MM.1S (cell line): ENCODE data around the gene MAML1.

Experiments
- DNase-seq: peaks from one replicate; pipeline ENCODE4 v3.0.0-alpha.2; 2015
- H2AFZ ChIP-seq: fragments of 300-600 bp; sonication (generic); 2 replicates; pipeline ENCODE4 v1.6.0; 2016; ENCODE audit warnings: antibody characterized with exemption, low read length
- H3F3A ChIP-seq: fragments of 300-600 bp; sonication (generic); 2 replicates; pipeline ENCODE4 v1.6.1; 2016; ENCODE audit warnings: mild to moderate bottlenecking, antibody characterized with exemption, low read length, moderate library complexity, mixed read lengths; ENCODE audit not compliant: insufficient read depth
- H3K27ac ChIP-seq: fragments of 300-600 bp; sonication (generic); 2 replicates; pipeline ENCODE4 v1.5.1; 2016; ENCODE audit warnings: mild to moderate bottlenecking, low read length
- H3K27me3 ChIP-seq: fragments of 300-600 bp; sonication (generic); replicated peaks from 2 replicates; pipeline ENCODE4 v1.6.0; 2016; ENCODE audit warnings: low read length; ENCODE audit not compliant: insufficient read depth
- H3K36me3 ChIP-seq: fragments of 300-600 bp; sonication (generic); replicated peaks from 2 replicates; pipeline ENCODE4 v1.6.1; 2016; ENCODE audit warnings: mild to moderate bottlenecking, low read length, mixed read lengths; ENCODE audit not compliant: insufficient read depth
- H3K4me1 ChIP-seq: fragments of 300-600 bp; sonication (generic); 2 replicates; pipeline ENCODE4 v1.6.1; 2016; ENCODE audit warnings: low read length, mixed read lengths
- H3K4me2 ChIP-seq: fragments of 300-600 bp; sonication (generic); 2 replicates; pipeline ENCODE4 v1.6.0; 2016; ENCODE audit warnings: low read depth, low read length
- H3K4me3 ChIP-seq: fragments of 300-600 bp; sonication (generic); 2 replicates; pipeline ENCODE4 v1.5.1; 2016; ENCODE audit warnings: low read length, mixed read lengths
- H3K79me2 ChIP-seq: fragments of 300-600 bp; sonication (generic); 2 replicates; pipeline ENCODE4 v1.6.1; 2016; ENCODE audit warnings: mixed run types, low read length, mixed read lengths
- H3K9ac ChIP-seq: fragments of 300-600 bp; sonication (generic); 2 replicates; pipeline ENCODE4 v1.6.1; 2016; ENCODE audit warnings: low read length, mixed read lengths
- H3K9me2 ChIP-seq: fragments of 300-600 bp; sonication (generic); replicated peaks from 2 replicates; pipeline ENCODE4 v1.6.1; 2016; ENCODE audit warnings: mild to moderate bottlenecking, low read length, mixed read lengths; ENCODE audit not compliant: insufficient read depth
- H3K9me3 ChIP-seq: fragments of 300-600 bp; sonication (generic); replicated peaks from 2 replicates; pipeline ENCODE4 v1.6.1; 2016; ENCODE audit warnings: mild to moderate bottlenecking, low read length, mixed read lengths; ENCODE audit not compliant: insufficient read depth
- H4K20me1 ChIP-seq: fragments of 300-600 bp; sonication (generic); 2 replicates; pipeline ENCODE4 v1.6.1; 2016; ENCODE audit warnings: mild to moderate bottlenecking, low read length, moderate library complexity, mixed read lengths; ENCODE audit not compliant: insufficient read depth
- CTCF ChIP-seq: fragments of 300-600 bp; sonication (generic); IDR thresholded peaks from 2 replicates; pipeline ENCODE4 v1.5.1; 2016; ENCODE audit warnings: antibody characterized with exemption, low read length, mixed read lengths
- EZH2 ChIP-seq: fragments of 300-600 bp; sonication (generic); optimal IDR thresholded peaks from 2 replicates; pipeline ENCODE3; 2017; ENCODE audit warnings: low read depth, mild to moderate bottlenecking, antibody characterized with exemption, low read length, mixed read lengths
- EZH2phosphoT487 ChIP-seq: fragments of 300-600 bp; sonication (generic); IDR thresholded peaks from 2 replicates; pipeline ENCODE4 v1.6.1; 2018; ENCODE audit warnings: antibody characterized with exemption, low read length

The MAML1 gene

GRCh38 chr5:179815491-179816249 is 83.0 kb downstream of the MAML1 start:
- no peak for DNase-seq
- Histone ChIP-seq H3K4me3 (no peak overlapping the region), H3K4me1 (peaks cover 20% of the 10 kb centered on the region), H3K4me2 (no peak overlapping the region), H3K9ac (no peak overlapping the region), H3K79me2 (peaks cover 15% of the 10 kb centered on the region), H3K27me3 (no peaks in the 10 kb centered on the region), H2AFZ (no peak overlapping the region), H3K27ac (no peak overlapping the region), H3K9me2 (no peaks in the 10 kb centered on the region), H3F3A (peaks cover 11% of the 10 kb centered on the region; the same call in 1 of the 2 replicates), H4K20me1 (no peaks in the 10 kb centered on the region), H3K36me3 (no peaks in the 10 kb centered on the region), H3K9me3 (no peaks in the 10 kb centered on the region)
- TF ChIP-seq CTCF (no peak), EZH2 (no peak), EZH2phosphoT487 (no peak)

- DNase-seq = no peak
- H3K27ac ChIP-seq = no peak overlapping the region
- H4K20me1 ChIP-seq = no peaks in the 10 kb centered on the region
- H3K4me3 ChIP-seq = no peak overlapping the region
- peaks cover 22% of the 10 kb centered on the region for H3K79me2 ChIP-seq
- H3K36me3 ChIP-seq = no peaks in the 10 kb centered on the region
- no peaks in the 10 kb centered on the region for H3K27me3 ChIP-seq
- no peaks in the 10 kb centered on the region for H3K9me2 ChIP-seq
- TF ChIP-seq EZH2phosphoT487 = no peak
- no peak for TF ChIP-seq CTCF
- no peak for TF ChIP-seq EZH2
- H3K9me3 ChIP-seq = no peaks in the 10 kb centered on the region
- H3K4me1 ChIP-seq = peaks cover 20% of the 10 kb centered on the region
- H3K9ac ChIP-seq = no peak overlapping the region
- no peak overlapping the region for H3K4me2 ChIP-seq
- peaks cover 17% of the 10 kb centered on the region; the same call in 1 of the 2 replicates for H3F3A ChIP-seq
- H2AFZ ChIP-seq = no peak overlapping the region
Measured at GRCh38 chr5:179816401-179816795, 83.8 kb downstream of the MAML1 start.

- Histone ChIP-seq H3K27me3 (no peaks in the 10 kb centered on the region), H3K79me2 (peaks cover 27% of the 10 kb centered on the region), H3K4me2 (no peak overlapping the region), H3K4me1 (peaks cover 21% of the 10 kb centered on the region), H3K4me3 (no peak overlapping the region), H4K20me1 (peaks cover 2% of the 10 kb centered on the region), H3K9ac (no peak overlapping the region), H3K9me3 (no peaks in the 10 kb centered on the region), H2AFZ (no peak overlapping the region), H3F3A (peaks cover 21% of the 10 kb centered on the region; the same call in 1 of the 2 replicates), H3K9me2 (no peaks in the 10 kb centered on the region), H3K36me3 (no peaks in the 10 kb centered on the region), H3K27ac (no peak overlapping the region)
- no peak for DNase-seq
- no peak for TF ChIP-seq CTCF
- TF ChIP-seq EZH2phosphoT487 = no peak
- no peak for TF ChIP-seq EZH2
Measured at GRCh38 chr5:179816796-179817469, 84.3 kb downstream of the MAML1 start.
